Loucy (cell line): Measurements from ENCODE around the gene RAB15.

ENCODE experiments used
- H2AFZ ChIP-seq: fragments of 200-600 bp; sonication (generic); 2 replicates; pipeline ENCODE4 v1.6.0; 2016; ENCODE audit warnings: antibody characterized with exemption, mild to moderate bottlenecking, low read length, moderate library complexity
- H3F3A ChIP-seq: fragments of 200-600 bp; 2 replicates; pipeline ENCODE4 v1.6.0; 2016; ENCODE audit warnings: antibody characterized with exemption, low read depth, mild to moderate bottlenecking
- H3K27me3 ChIP-seq: fragments of 200-600 bp; sonication (generic); 2 replicates; pipeline ENCODE4 v1.6.1; 2014; ENCODE audit warnings: low read length, mild to moderate bottlenecking; ENCODE audit not compliant: insufficient read depth, poor library complexity, severe bottlenecking
- H3K36me3 ChIP-seq: fragments of 200-600 bp; sonication (generic); 2 replicates; pipeline ENCODE4 v1.6.1; 2016; ENCODE audit warnings: low read length; ENCODE audit not compliant: insufficient read depth
- H3K4me1 ChIP-seq: fragments of 200-600 bp; sonication (generic); 2 replicates; pipeline ENCODE4 v1.5.1; 2014; ENCODE audit warnings: low read length, mild to moderate bottlenecking; ENCODE audit not compliant: insufficient read depth, poor library complexity, severe bottlenecking
- H3K4me2 ChIP-seq: fragments of 200-600 bp; sonication (generic); 2 replicates; pipeline ENCODE4 v1.6.0; 2014; ENCODE audit warnings: antibody characterized with exemption, low read length, low read depth, mild to moderate bottlenecking; ENCODE audit not compliant: poor library complexity, severe bottlenecking
- H3K4me3 ChIP-seq: fragments of 200-600 bp; sonication (generic); 2 replicates; pipeline ENCODE4 v1.5.1; 2014; ENCODE audit warnings: low read length, mild to moderate bottlenecking, mixed read lengths; ENCODE audit not compliant: poor library complexity, severe bottlenecking
- H3K79me2 ChIP-seq: fragments of 200-600 bp; sonication (generic); 2 replicates; pipeline ENCODE4 v1.6.1; 2014; ENCODE audit warnings: low read length; ENCODE audit not compliant: insufficient read depth
- H3K9ac ChIP-seq: fragments of 200-600 bp; sonication (generic); 2 replicates; pipeline ENCODE4 v1.6.0; 2014; ENCODE audit warnings: mild to moderate bottlenecking, low read depth, low read length, moderate library complexity; ENCODE audit not compliant: poor library complexity, severe bottlenecking
- H3K9me2 ChIP-seq: fragments of 200-600 bp; sonication (generic); replicated peaks from 2 replicates; pipeline ENCODE4 v1.6.1; 2016; ENCODE audit warnings: low read depth, low read length, mixed read lengths
- H3K9me3 ChIP-seq: fragments of 200-600 bp; sonication (generic); 2 replicates; pipeline ENCODE4 v1.6.1; 2014; ENCODE audit warnings: mild to moderate bottlenecking, antibody characterized with exemption, low read length, low read depth; ENCODE audit not compliant: insufficient read depth
- H4K20me1 ChIP-seq: fragments of 200-600 bp; sonication (generic); 2 replicates; pipeline ENCODE4 v1.6.0; 2014; ENCODE audit warnings: antibody characterized with exemption, low read length, mild to moderate bottlenecking; ENCODE audit not compliant: insufficient read depth, poor library complexity, severe bottlenecking
- CTCF ChIP-seq: fragments of 200-600 bp; sonication (generic); conservative IDR thresholded peaks from 2 replicates; pipeline ENCODE4 v1.5.1; 2014; ENCODE audit warnings: mild to moderate bottlenecking, antibody characterized with exemption, low read length
- EZH2phosphoT487 ChIP-seq: fragments of 200-600 bp; IDR thresholded peaks from 2 replicates; pipeline ENCODE4 v1.6.1; 2018; ENCODE audit warnings: antibody characterized with exemption, mild to moderate bottlenecking, moderate library complexity, borderline replicate concordance

Gene RAB15

GRCh38 chr14:65010211-65010931, 38.2 kb upstream of the RAB15 start:
- Histone ChIP-seq H4K20me1 (no peaks in the 10 kb centered on the region), H3K9me3 (no peaks in the 10 kb centered on the region), H3K4me2 (no peak overlapping the region), H3K36me3 (peaks cover 95% of the 10 kb centered on the region; the same call in 1 of the 2 replicates), H2AFZ (no peak overlapping the region), H3K27me3 (no peaks in the 10 kb centered on the region), H3F3A (no peaks in the 10 kb centered on the region), H3K4me3 (no peak overlapping the region), H3K9me2 (no peaks in the 10 kb centered on the region), H3K9ac (no peak overlapping the region), H3K79me2 (no peaks in the 10 kb centered on the region; the same call in 1 of the 2 replicates), H3K4me1 (no peaks in the 10 kb centered on the region)
- TF ChIP-seq CTCF (no peak), EZH2phosphoT487 (no peak)

GRCh38 chr14:65007202-65007601, 35.1 kb upstream of the RAB15 start:
- Histone ChIP-seq H3K4me1 (peaks cover 5% of the 10 kb centered on the region), H3K9ac (no peak overlapping the region), H3K79me2 (peaks cover 17% of the 10 kb centered on the region; the same call in 1 of the 2 replicates), H2AFZ (no peak overlapping the region), H4K20me1 (no peaks in the 10 kb centered on the region), H3K9me3 (no peaks in the 10 kb centered on the region), H3F3A (no peaks in the 10 kb centered on the region), H3K4me2 (no peak overlapping the region), H3K36me3 (peaks cover 80% of the 10 kb centered on the region; the same call in 1 of the 2 replicates), H3K9me2 (no peaks in the 10 kb centered on the region), H3K4me3 (no peak overlapping the region), H3K27me3 (no peaks in the 10 kb centered on the region)
- no peak for TF ChIP-seq CTCF
- TF ChIP-seq EZH2phosphoT487, result no peak

GRCh38 chr14:65006261-65006721, 34.2 kb upstream of the RAB15 start:
- TF ChIP-seq EZH2phosphoT487, result no peak
- no peak for TF ChIP-seq CTCF
- H3K4me1 ChIP-seq, result peaks cover 5% of the 10 kb centered on the region
- no peak overlapping the region for H3K4me3 ChIP-seq
- H3K4me2 ChIP-seq, result no peak overlapping the region
- H4K20me1 ChIP-seq, result no peaks in the 10 kb centered on the region
- no peak overlapping the region for H3K9ac ChIP-seq
- H3K79me2 ChIP-seq, result peaks cover 26% of the 10 kb centered on the region; the same call in 1 of the 2 replicates
- no peaks in the 10 kb centered on the region for H3K27me3 ChIP-seq
- no peak overlapping the region for H2AFZ ChIP-seq
- H3K9me2 ChIP-seq, result no peaks in the 10 kb centered on the region
- no peaks in the 10 kb centered on the region for H3K9me3 ChIP-seq
- H3F3A ChIP-seq, result no peaks in the 10 kb centered on the region
- H3K36me3 ChIP-seq, result peaks cover 71% of the 10 kb centered on the region; the same call in 1 of the 2 replicates
